Thoracic aorta endothelial cell (primary cell): Measurements from ENCODE around the gene MBNL1. TPM values are rescaled to one million over a fixed set of nuclear protein-coding genes. Genes with fewer than 3 reads are reported as not detected.

ENCODE experiments used
- small RNA-seq: library from RNA; depleted of rRNA; stranded (forward); fragments of <200 nt; gene quantifications from one replicate; pipeline ENCODE3, GENCODE V24; 2012
- total RNA-seq: library from RNA; depleted of rRNA; stranded (reverse); fragments of >200 nt; gene quantifications from 2 replicates; pipeline ENCODE4 v1.2.3, GENCODE V29; 2012

Gene MBNL1
- total RNA-seq: 586 and 769 TPM in 2 replicates

GRCh38 chr3:152268555-152269055 is at the start of gene MBNL1:
MBNL1 (plus strand) TSS chr3:152268929; CDS start chr3:152300194, 31,265 bp downstream.

Small RNA genes lying within 50 kb of the gene (small RNA-seq; reads per million reads assigned to genes)
- not detected for gene RF00019
